Activated CD4-positive, alpha-beta memory T cell treated with anti-CD3 and anti-CD28 coated beads for 36 hours (primary cell): ENCODE measurements around the gene GAPVD1. TPM values are rescaled to one million over a fixed set of nuclear protein-coding genes. Genes with fewer than 3 reads are reported as not detected.
"Not testable (repeated sequence)": the region's sequence is repeated elsewhere in the genome, so short reads cannot be mapped to it uniquely, and the experiment has no call there.

ENCODE experiments used
- CTCF ChIA-PET: fragments of 350-600 bp; sonication (Branson Sonifier 250); formaldehyde crosslinking; loops from one replicate; lab custom pipeline; 2021; ENCODE audit warnings: antibody characterized with exemption, inconsistent platforms; lab: Charles Lee
- POLR2A ChIA-PET: fragments of 350-600 bp; sonication (Branson Sonifier 250); formaldehyde crosslinking; loops from one replicate; lab custom pipeline; 2021; ENCODE audit warnings: antibody characterized with exemption; lab: Charles Lee
- DNase-seq: peaks from one replicate; pipeline ENCODE4 v3.0.0-alpha.2; 2020
- H3K27ac Mint-ChIP-seq: one replicate; pipeline ENCODE4 v1.8.0; 2021; ENCODE audit warnings: mixed read lengths
- H3K27me3 Mint-ChIP-seq: one replicate; pipeline ENCODE4 v1.8.0; 2021; ENCODE audit warnings: mixed read lengths
- H3K36me3 Mint-ChIP-seq: one replicate; pipeline ENCODE4 v1.8.0; 2021; ENCODE audit warnings: mixed read lengths
- H3K4me1 Mint-ChIP-seq: one replicate; pipeline ENCODE4 v1.8.0; 2021; ENCODE audit warnings: low read depth, mixed read lengths
- H3K4me3 Mint-ChIP-seq: one replicate; pipeline ENCODE4 v1.8.0; 2021; ENCODE audit warnings: mild to moderate bottlenecking, mixed read lengths
- H3K9me3 Mint-ChIP-seq: one replicate; pipeline ENCODE4 v1.8.0; 2021; ENCODE audit warnings: mixed read lengths
- intact Hi-C: fragments of 100-400 bp; cut with micrococcal nuclease; formaldehyde crosslinking; loops from one replicate; pipeline ENCODE4 v1.15.1; 2023
- total RNA-seq, 2 experiments: library from RNA; stranded (reverse); gene quantifications; one replicate each; pipeline ENCODE4 v1.2.3, GENCODE V29; 2021

GAPVD1 gene
- total RNA-seq, 2 experiments from 2014 or later: 42.2 to 46.8 TPM

DNA sequence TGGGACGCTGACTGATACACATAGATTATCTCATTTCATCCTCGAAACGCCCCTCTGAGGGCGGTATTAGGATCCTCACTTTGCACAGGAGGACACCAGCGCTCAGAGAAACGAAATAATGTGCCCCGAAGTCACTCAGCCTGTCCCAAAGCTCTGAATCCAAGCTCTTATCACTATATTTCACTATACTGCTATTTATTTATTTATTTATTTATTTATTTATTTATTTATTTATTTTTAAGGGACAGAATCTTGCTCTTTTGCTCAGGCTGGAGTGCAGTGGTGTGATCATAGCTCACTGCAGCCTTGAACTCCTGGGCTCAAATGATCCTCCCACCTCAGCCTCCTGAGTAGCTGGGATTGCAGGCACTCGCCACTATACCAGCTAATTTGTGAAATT lies 138.6 kb downstream of the GAPVD1 start:
- H3K9me3 Mint-ChIP-seq, H3K27ac Mint-ChIP-seq, DNase-seq, H3K27me3 Mint-ChIP-seq, H3K4me1 Mint-ChIP-seq, H3K4me3 Mint-ChIP-seq, H3K36me3 Mint-ChIP-seq, POLR2A ChIA-PET: not testable (repeated sequence)
- CTCF ChIA-PET: interaction anchor here (0.7 kb wide), 1 partner anchor 22 kb away, joined by 3 read pairs; no protein-coding TSS in a partner anchor
- intact Hi-C loops: loop anchor here (10.0 kb wide), 1 partner anchor 995 kb away; no protein-coding TSS in a partner anchor

DNA sequence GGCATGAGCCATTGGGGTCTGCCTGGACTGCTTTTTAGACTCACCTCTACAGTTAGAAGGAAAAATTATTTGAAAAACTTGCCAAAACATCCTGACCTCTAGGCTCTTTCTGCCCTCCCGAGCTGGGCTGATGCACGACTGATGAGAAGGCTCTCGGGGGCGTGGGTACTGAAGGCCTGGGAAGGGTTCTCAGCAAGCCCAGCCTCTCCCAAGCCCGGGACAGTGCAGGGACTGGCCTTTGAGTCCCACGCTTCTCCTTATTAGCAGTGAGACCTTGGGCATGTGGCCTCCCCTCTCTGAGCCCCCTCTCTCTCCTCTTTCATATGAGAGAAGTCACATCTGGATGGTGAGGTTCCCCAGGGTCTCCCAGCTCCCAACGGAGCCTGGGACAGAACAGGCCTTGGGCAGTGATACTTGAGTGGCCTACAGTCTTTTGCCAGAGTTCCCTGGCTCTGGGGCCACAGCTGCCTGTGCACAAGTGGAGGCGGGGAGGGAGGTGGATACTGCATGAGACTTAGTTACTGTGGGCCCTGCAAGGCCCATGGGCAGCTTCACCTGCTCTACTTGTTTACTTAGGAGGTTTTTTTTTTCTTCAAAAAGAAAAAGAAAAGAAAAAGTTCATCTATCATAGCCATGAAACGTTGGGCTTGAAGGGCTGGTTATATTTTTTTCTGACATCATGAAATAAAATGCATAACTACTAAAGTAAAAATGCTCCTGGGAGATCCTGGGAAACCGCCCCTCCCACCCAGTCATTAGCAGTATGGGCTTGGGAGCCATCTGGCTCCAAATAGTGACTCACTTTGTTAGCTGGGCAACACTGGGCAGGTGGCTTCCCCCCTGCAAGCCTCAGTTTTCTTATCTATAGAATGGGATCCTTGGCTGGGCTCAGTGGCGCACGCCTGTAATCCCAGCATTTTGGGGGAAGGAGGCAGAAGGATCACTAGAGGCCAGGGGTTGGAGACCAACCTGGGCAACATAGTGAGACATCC lies 139.4 kb downstream of the GAPVD1 start:
- Mint-ChIP-seq H3K27ac (no peak overlapping the region), H3K4me3 (no peak overlapping the region), H3K9me3 (no peaks in the 10 kb centered on the region), H3K36me3 (no peaks in the 10 kb centered on the region), H3K4me1 (no peaks in the 10 kb centered on the region), H3K27me3 (no peaks in the 10 kb centered on the region)
- intact Hi-C loops: loop anchor here (10.0 kb wide), 1 partner anchor 994 kb away; no protein-coding TSS in a partner anchor
- CTCF ChIA-PET: interaction anchor here (0.7 kb wide), 1 partner anchor 23 kb away, joined by 3 read pairs; no protein-coding TSS in a partner anchor
- POLR2A ChIA-PET: no interaction called here
- no peak for DNase-seq

GRCh38 chr9:125404733-125405132 lies 143.1 kb downstream of the GAPVD1 start:
- intact Hi-C loops: loop anchor here (5.0 to 10.0 kb wide), 3 partner anchors 823 to 1088 kb away; no protein-coding TSS in a partner anchor
- CTCF ChIA-PET: no interaction called here
- H3K4me3 Mint-ChIP-seq: no peak overlapping the region
- POLR2A ChIA-PET: no interaction called here
- H3K27ac Mint-ChIP-seq: no peak overlapping the region
- H3K9me3 Mint-ChIP-seq: no peaks in the 10 kb centered on the region
- no peak for DNase-seq
- H3K36me3 Mint-ChIP-seq: no peaks in the 10 kb centered on the region
- peaks cover 15% of the 10 kb centered on the region for H3K27me3 Mint-ChIP-seq
- H3K4me1 Mint-ChIP-seq: peaks cover 5% of the 10 kb centered on the region

DNA sequence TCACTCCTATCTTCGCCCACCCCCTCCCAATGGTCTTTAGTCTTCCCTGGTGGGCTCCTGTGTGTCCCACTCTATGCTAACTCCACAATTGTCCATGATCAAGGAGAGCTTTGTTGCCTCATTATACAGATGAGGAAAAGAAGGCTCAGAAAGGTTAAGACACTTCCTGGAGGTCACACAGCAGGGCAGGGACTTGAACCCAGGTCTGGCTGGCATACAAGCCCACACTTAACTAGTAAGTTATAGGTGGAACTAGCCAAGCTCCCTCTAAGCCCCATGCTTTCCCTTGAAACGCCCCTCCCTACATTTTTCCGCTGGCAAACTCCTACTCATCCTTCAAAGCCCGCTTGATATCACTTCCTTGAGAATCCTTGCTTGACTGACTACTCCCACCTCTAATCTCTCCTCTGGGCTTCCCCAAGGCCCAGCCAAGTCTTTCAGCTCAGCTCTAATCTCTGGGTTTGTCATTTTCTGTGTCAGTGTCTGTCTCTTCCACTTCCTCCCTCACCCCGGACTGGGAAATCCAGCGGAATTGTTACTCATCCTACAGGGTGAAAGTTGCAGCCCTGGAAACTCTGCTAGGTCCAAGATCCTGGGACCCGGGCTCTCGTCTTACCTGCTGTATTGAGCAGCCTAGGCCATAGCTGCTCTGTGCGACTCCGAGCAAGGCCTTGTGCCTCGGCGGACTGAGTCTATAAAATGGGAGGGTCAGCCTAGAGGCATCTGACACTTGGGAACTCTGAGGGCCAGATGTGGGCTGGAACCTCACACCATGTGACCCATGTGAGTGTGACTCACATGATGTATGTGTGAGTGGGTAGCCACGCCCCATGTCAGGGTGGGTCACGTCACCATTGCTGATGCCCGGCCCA lies 144.5 kb downstream of the GAPVD1 start:
- H3K36me3 Mint-ChIP-seq: no peaks in the 10 kb centered on the region
- intact Hi-C loops: loop anchor here (5.0 to 10.0 kb wide), 3 partner anchors 821 to 1086 kb away; no protein-coding TSS in a partner anchor
- H3K27ac Mint-ChIP-seq: no peak overlapping the region
- H3K4me3 Mint-ChIP-seq: no peak overlapping the region
- H3K4me1 Mint-ChIP-seq: peaks cover 10% of the 10 kb centered on the region
- no peak for DNase-seq
- H3K9me3 Mint-ChIP-seq: no peaks in the 10 kb centered on the region
- peaks cover 20% of the 10 kb centered on the region for H3K27me3 Mint-ChIP-seq
- ChIA-PET POLR2A (no interaction called here), CTCF (interaction anchor here (0.9 to 2.3 kb wide), 3 partner anchors 992 to 1086 kb away, joined by 3 to 27 read pairs (median 17); no protein-coding TSS in a partner anchor)

DNA sequence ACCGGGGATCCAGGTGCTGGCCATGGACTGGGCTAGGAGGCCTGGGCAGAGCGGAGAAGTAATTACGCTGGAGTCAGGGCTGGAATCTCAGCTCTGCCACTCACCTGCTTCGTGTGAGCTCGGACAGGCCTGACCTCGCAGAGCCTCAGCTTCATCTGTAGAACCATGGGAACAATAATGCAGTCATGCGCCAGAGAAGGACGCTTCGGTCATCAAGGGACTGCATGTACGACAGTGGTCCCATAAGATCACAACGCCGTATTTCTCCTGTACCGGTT lies 145.1 kb downstream of the GAPVD1 start:
- no peak for DNase-seq
- Mint-ChIP-seq H3K4me3 (no peak overlapping the region), H3K27ac (no peak overlapping the region), H3K4me1 (peaks cover 10% of the 10 kb centered on the region), H3K36me3 (no peaks in the 10 kb centered on the region), H3K27me3 (peaks cover 24% of the 10 kb centered on the region), H3K9me3 (no peaks in the 10 kb centered on the region)
- intact Hi-C loops: loop anchor here (5.0 to 10.0 kb wide), 3 partner anchors 821 to 1086 kb away; no protein-coding TSS in a partner anchor
- ChIA-PET POLR2A (no interaction called here), CTCF (interaction anchor here (0.6 to 2.3 kb wide), 8 partner anchors 13 to 1085 kb away, joined by 3 to 27 read pairs (median 4); no protein-coding TSS in a partner anchor)

GRCh38 chr9:125407432-125407973 lies 145.9 kb downstream of the GAPVD1 start:
- Mint-ChIP-seq H3K9me3 (no peaks in the 10 kb centered on the region), H3K4me1 (peaks cover 10% of the 10 kb centered on the region), H3K27ac (no peak overlapping the region), H3K36me3 (no peaks in the 10 kb centered on the region), H3K27me3 (peaks cover 24% of the 10 kb centered on the region), H3K4me3 (peak overlapping the region; percentile 52)
- ChIA-PET POLR2A (interaction anchor here (1.0 kb wide), 1 partner anchor 114 kb away, joined by 3 read pairs; no protein-coding TSS in a partner anchor), CTCF (interaction anchor here (0.6 to 2.3 kb wide), 50 partner anchors 9 to 1085 kb away, joined by 3 to 27 read pairs (median 4); partner anchors contain the start of genes MAPKAP1 and WDR38)
- intact Hi-C loops: loop anchor here (5.0 to 10.0 kb wide), 3 partner anchors 820 to 1085 kb away; no protein-coding TSS in a partner anchor
- no peak for DNase-seq

GRCh38 chr9:125407974-125408900 lies 146.6 kb downstream of the GAPVD1 start:
- H3K4me3 Mint-ChIP-seq: peak overlapping the region; percentile 52
- peaks cover 10% of the 10 kb centered on the region for H3K4me1 Mint-ChIP-seq
- POLR2A ChIA-PET: interaction anchor here (0.5 to 1.0 kb wide), 2 partner anchors 114 to 161 kb away, joined by 3 read pairs; no protein-coding TSS in a partner anchor
- intact Hi-C loops: loop anchor here (1.0 to 10.0 kb wide), 4 partner anchors 223 to 1084 kb away; no protein-coding TSS in a partner anchor
- CTCF ChIA-PET: interaction anchor here (0.5 to 2.3 kb wide), 52 partner anchors 8 to 1174 kb away, joined by 3 to 27 read pairs (median 4); partner anchors contain the start of genes MAPKAP1 and WDR38
- H3K36me3 Mint-ChIP-seq: no peaks in the 10 kb centered on the region
- DNase-seq: peak; percentile 82
- H3K9me3 Mint-ChIP-seq: no peaks in the 10 kb centered on the region
- peaks cover 24% of the 10 kb centered on the region for H3K27me3 Mint-ChIP-seq
- H3K27ac Mint-ChIP-seq: no peak overlapping the region

GRCh38 chr9:125409217-125409636 lies 147.6 kb downstream of the GAPVD1 start:
- intact Hi-C loops: loop anchor here (5.0 to 10.0 kb wide), 3 partner anchors 818 to 1083 kb away; no protein-coding TSS in a partner anchor
- peak; percentile 28 for DNase-seq
- Mint-ChIP-seq H3K27ac (no peak overlapping the region), H3K9me3 (no peaks in the 10 kb centered on the region), H3K27me3 (peaks cover 24% of the 10 kb centered on the region), H3K4me1 (peaks cover 10% of the 10 kb centered on the region), H3K36me3 (no peaks in the 10 kb centered on the region), H3K4me3 (no peak overlapping the region)
- ChIA-PET CTCF (interaction anchor here (1.6 to 2.2 kb wide), 2 partner anchors 110 to 818 kb away, joined by 3 to 12 read pairs; no protein-coding TSS in a partner anchor), POLR2A (interaction anchor here (0.5 kb wide), 1 partner anchor 160 kb away, joined by 3 read pairs; no protein-coding TSS in a partner anchor)

DNA sequence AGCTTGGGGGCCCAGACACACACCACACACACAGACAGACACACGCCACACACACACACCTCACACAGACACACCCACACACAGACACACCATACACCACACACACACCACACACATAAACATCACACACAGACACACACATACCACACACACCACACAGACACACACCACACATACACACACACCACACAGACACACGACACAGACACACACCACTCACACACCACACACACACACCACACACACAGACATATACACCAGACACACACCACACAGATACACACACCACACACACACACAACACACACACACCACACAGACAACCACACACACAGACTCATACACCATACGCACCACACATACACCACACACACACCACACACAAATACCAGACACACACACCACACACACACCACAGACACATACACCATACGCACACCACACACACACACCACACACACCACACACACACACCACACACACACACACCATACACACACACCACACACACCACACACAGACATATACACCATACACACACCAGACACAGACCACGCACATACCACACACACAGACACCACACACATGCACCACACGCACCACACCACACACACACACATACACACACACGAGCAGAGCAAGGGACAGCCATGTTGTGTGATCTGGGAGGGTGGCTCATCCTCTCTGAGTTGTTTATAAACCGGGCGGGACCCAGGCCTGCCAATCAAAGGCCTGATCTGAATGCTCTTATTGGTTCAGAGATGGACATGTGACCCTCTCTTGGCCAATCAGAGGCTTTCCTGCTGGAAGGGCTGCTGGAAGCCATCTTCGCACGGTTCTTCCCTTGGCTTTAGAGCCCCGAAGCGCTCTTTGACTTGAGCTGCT lies 148.3 kb downstream of the GAPVD1 start:
- ChIA-PET CTCF (no interaction called here), POLR2A (no interaction called here)
- Mint-ChIP-seq H3K36me3 (no peaks in the 10 kb centered on the region), H3K4me1 (peaks cover 10% of the 10 kb centered on the region), H3K9me3 (no peaks in the 10 kb centered on the region), H3K27ac (no peak overlapping the region), H3K27me3 (peaks cover 24% of the 10 kb centered on the region), H3K4me3 (no peak overlapping the region)
- DNase-seq: peak; percentile 59
- intact Hi-C loops: loop anchor here (5.0 to 10.0 kb wide), 3 partner anchors 817 to 1082 kb away; no protein-coding TSS in a partner anchor
